ENCODE data around the gene MOK. TPM values are rescaled to one million over a fixed set of nuclear protein-coding genes. Genes with fewer than 3 reads are reported as not detected.

The MOK gene
- total and polyA plus RNA-seq, 4 donors = 19.5 to 57.5 (median 44.6) TPM

GRCh38 chr14:102206918-102207317 lies 98.0 kb downstream of the MOK start:
- H3K27ac ChIP-seq (ENCODE audit: low read depth, low read length) = no peak overlapping the region
- 33% methylated on average over 8 of the region's 8 CpGs for WGBS (ENCODE audit: insufficient coverage)
- no peak overlapping the region for H3K4me3 ChIP-seq (ENCODE audit: low read depth, low read length)
- peaks cover 54% of the 10 kb centered on the region for H3K36me3 ChIP-seq (ENCODE audit: control insufficient read depth, insufficient read depth, low read length)
- H3K27me3 ChIP-seq (ENCODE audit: control insufficient read depth, insufficient read depth, low read length) = no peaks in the 10 kb centered on the region
- H3K4me1 ChIP-seq (ENCODE audit: control insufficient read depth, insufficient read depth, low read length) = peaks cover 23% of the 10 kb centered on the region
- DNase-seq (ENCODE audit: low read depth in 4 of 6, low spot score in 6 of 6) = peak in 1 of 6 donors; percentile 67
- no peaks in the 10 kb centered on the region for H3K9me3 ChIP-seq (ENCODE audit: control insufficient read depth, insufficient read depth, low read length)

DNA sequence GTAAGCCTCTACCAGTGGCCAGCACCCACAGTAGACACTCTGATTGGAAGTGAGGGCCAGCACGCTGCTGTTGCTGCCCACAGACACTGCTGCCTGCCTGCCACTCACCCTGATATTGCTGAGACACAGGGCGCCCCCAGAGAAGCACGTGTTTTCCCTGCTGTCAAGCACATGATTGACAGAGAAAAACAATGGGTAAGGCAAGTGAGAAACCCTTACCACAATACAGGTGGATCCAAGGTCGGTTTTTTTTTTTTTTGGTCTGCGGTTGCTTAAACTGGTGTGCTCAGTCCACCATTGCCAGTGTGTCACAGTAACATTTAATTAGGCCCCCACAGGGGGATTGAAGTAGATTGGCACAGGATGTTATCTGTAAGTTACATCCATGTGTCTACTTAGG lies 99.4 kb downstream of the MOK start:
- Histone ChIP-seq H3K4me1 (ENCODE audit: control insufficient read depth, insufficient read depth, low read length) (peaks cover 26% of the 10 kb centered on the region), H3K4me3 (ENCODE audit: low read depth, low read length) (no peak overlapping the region), H3K36me3 (ENCODE audit: control insufficient read depth, insufficient read depth, low read length) (peaks cover 52% of the 10 kb centered on the region), H3K27me3 (ENCODE audit: control insufficient read depth, insufficient read depth, low read length) (no peaks in the 10 kb centered on the region), H3K9me3 (ENCODE audit: control insufficient read depth, insufficient read depth, low read length) (no peaks in the 10 kb centered on the region), H3K27ac (ENCODE audit: low read depth, low read length) (no peak overlapping the region)
- DNase-seq (ENCODE audit: low read depth in 4 of 6, low spot score in 6 of 6) = no peak
- 100% methylated on average over 1 of the region's 5 CpGs for WGBS (ENCODE audit: insufficient coverage)

- H3K4me1 ChIP-seq (ENCODE audit: control insufficient read depth, insufficient read depth, low read length) = peaks cover 18% of the 10 kb centered on the region
- no peak overlapping the region for H3K27ac ChIP-seq (ENCODE audit: low read depth, low read length)
- DNase-seq (ENCODE audit: low read depth in 4 of 6, low spot score in 6 of 6) = no peak
- peaks cover 43% of the 10 kb centered on the region for H3K36me3 ChIP-seq (ENCODE audit: control insufficient read depth, insufficient read depth, low read length)
- 83% methylated on average over 6 of the region's 6 CpGs for WGBS (ENCODE audit: insufficient coverage)
- H3K4me3 ChIP-seq (ENCODE audit: low read depth, low read length) = no peak overlapping the region
- H3K27me3 ChIP-seq (ENCODE audit: control insufficient read depth, insufficient read depth, low read length) = no peaks in the 10 kb centered on the region
- no peaks in the 10 kb centered on the region for H3K9me3 ChIP-seq (ENCODE audit: control insufficient read depth, insufficient read depth, low read length)
These were observed 101.6 kb downstream of the MOK start for GRCh38 chr14:102203382-102203781.

DNA sequence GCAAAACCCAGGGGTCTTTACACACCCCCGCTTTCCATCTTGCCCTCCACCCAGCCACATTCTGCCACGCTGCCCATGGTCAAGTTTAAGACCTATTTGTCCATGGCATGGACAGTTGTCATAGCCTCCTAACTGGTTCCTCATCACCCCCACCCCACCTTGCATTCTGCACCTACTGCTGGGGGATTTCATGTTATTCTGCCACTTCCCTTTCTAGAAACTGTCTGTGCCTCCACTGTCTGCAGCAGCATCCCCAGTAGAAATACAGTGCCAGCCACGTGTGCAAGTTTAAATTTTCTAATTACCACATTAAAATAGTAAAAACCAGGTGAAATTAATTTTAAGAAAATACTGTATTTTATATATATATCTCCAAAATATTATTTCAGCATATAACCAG lies 102.0 kb downstream of the MOK start:
- Histone ChIP-seq H3K27ac (ENCODE audit: low read depth, low read length) (no peak overlapping the region), H3K4me3 (ENCODE audit: low read depth, low read length) (no peak overlapping the region), H3K4me1 (ENCODE audit: control insufficient read depth, insufficient read depth, low read length) (peaks cover 18% of the 10 kb centered on the region), H3K27me3 (ENCODE audit: control insufficient read depth, insufficient read depth, low read length) (no peaks in the 10 kb centered on the region), H3K36me3 (ENCODE audit: control insufficient read depth, insufficient read depth, low read length) (peaks cover 40% of the 10 kb centered on the region), H3K9me3 (ENCODE audit: control insufficient read depth, insufficient read depth, low read length) (no peaks in the 10 kb centered on the region)
- no peak for DNase-seq (ENCODE audit: low read depth in 4 of 6, low spot score in 6 of 6)
- 100% methylated on average over 2 of the region's 3 CpGs for WGBS (ENCODE audit: insufficient coverage)

GRCh38 chr14:102201776-102202175 lies 103.2 kb downstream of the MOK start:
- Histone ChIP-seq H3K4me1 (ENCODE audit: control insufficient read depth, insufficient read depth, low read length) (peaks cover 11% of the 10 kb centered on the region), H3K27ac (ENCODE audit: low read depth, low read length) (no peak overlapping the region), H3K36me3 (ENCODE audit: control insufficient read depth, insufficient read depth, low read length) (peaks cover 41% of the 10 kb centered on the region)

GRCh38 chr14:102201353-102201738 lies 103.6 kb downstream of the MOK start:
- no peak overlapping the region for H3K4me3 ChIP-seq (ENCODE audit: low read depth, low read length)
- 88% methylated on average over 9 of the region's 9 CpGs for WGBS (ENCODE audit: insufficient coverage)
- peaks cover 41% of the 10 kb centered on the region for H3K36me3 ChIP-seq (ENCODE audit: control insufficient read depth, insufficient read depth, low read length)
- no peak overlapping the region for H3K27ac ChIP-seq (ENCODE audit: low read depth, low read length)
- H3K4me1 ChIP-seq (ENCODE audit: control insufficient read depth, insufficient read depth, low read length) = peaks cover 10% of the 10 kb centered on the region
- no peaks in the 10 kb centered on the region for H3K27me3 ChIP-seq (ENCODE audit: control insufficient read depth, insufficient read depth, low read length)
- no peaks in the 10 kb centered on the region for H3K9me3 ChIP-seq (ENCODE audit: control insufficient read depth, insufficient read depth, low read length)
- no peak for DNase-seq (ENCODE audit: low read depth in 4 of 6, low spot score in 6 of 6)

More at GRCh38 chr14:102201776-102202175, 103.2 kb downstream of the MOK start:
- DNase-seq (ENCODE audit: low read depth in 4 of 6, low spot score in 6 of 6) = no peak
- no peak overlapping the region for H3K4me3 ChIP-seq (ENCODE audit: low read depth, low read length)
- no peaks in the 10 kb centered on the region for H3K9me3 ChIP-seq (ENCODE audit: control insufficient read depth, insufficient read depth, low read length)
- WGBS (ENCODE audit: insufficient coverage) = 80% methylated on average over 4 of the region's 4 CpGs
- no peaks in the 10 kb centered on the region for H3K27me3 ChIP-seq (ENCODE audit: control insufficient read depth, insufficient read depth, low read length)

DNA sequence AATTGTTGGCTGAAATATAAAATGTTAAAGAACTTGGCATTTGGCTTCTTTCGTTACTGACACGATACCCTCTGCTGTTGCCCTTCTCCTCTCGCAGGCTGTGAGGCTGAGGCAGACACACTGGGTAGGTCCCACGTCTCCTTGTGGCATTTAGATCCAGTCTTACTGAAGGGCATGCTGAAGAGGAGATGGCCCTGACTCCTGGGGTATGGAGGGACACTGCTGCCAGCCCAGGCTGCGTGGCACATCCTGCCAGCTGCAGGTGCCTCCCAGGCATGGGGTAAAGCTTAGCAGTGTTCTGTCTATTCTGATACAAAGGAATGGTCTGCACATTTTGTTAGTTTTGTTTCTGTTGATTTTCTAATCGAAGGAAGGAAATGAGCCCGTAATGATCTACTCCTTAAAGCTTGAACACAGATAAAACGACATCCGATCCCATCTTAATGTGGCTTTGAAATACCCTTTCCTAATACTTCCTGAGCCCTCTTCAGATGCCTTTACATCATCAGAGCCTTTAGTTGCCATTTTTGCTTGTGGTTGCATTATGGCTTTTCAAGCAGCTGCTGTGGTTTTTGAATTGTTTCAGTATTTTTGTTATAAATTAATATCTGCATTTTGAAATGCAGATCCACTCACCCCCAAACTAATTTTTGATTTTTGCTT lies 104.1 kb downstream of the MOK start:
- Histone ChIP-seq H3K4me3 (ENCODE audit: low read depth, low read length) (no peak overlapping the region), H3K4me1 (ENCODE audit: control insufficient read depth, insufficient read depth, low read length) (peaks cover 12% of the 10 kb centered on the region), H3K27me3 (ENCODE audit: control insufficient read depth, insufficient read depth, low read length) (no peaks in the 10 kb centered on the region), H3K36me3 (ENCODE audit: control insufficient read depth, insufficient read depth, low read length) (peaks cover 37% of the 10 kb centered on the region), H3K27ac (ENCODE audit: low read depth, low read length) (no peak overlapping the region), H3K9me3 (ENCODE audit: control insufficient read depth, insufficient read depth, low read length) (no peaks in the 10 kb centered on the region)
- WGBS (ENCODE audit: insufficient coverage) = 86% methylated on average over 7 of the region's 9 CpGs
- DNase-seq (ENCODE audit: low read depth in 4 of 6, low spot score in 6 of 6) = no peak

DNA sequence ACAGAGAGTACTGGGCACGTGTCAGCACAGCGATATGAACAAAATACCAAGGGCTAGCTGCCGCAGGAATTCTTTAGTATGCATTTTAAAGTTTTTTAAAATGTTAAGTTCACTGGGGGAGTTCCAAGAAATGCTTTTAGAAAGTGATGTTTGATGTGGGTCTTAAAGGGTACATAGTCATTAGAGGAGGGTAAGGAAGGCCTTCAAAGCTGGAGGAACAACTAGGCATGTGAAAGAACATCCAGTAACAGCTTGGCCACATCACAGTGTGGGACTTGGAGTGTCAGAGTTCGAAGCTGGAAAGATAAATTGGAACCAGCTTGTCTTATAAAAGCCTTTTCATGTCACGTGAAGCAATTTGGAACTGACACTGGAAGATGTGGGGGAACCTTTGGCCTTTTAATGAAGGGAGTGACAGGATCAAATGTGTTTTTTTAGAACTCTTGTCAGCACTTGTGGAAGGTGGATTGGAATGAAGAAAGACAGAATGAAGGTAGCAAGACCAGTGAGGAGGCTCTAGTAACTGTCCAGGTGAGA lies 107.6 kb downstream of the MOK start:
- H3K36me3 ChIP-seq (ENCODE audit: control insufficient read depth, insufficient read depth, low read length) = peaks cover 17% of the 10 kb centered on the region
- H3K9me3 ChIP-seq (ENCODE audit: control insufficient read depth, insufficient read depth, low read length) = no peaks in the 10 kb centered on the region
- peaks cover 13% of the 10 kb centered on the region for H3K4me1 ChIP-seq (ENCODE audit: control insufficient read depth, insufficient read depth, low read length)
- no peak for DNase-seq (ENCODE audit: low read depth in 4 of 6, low spot score in 6 of 6)
- no peak overlapping the region for H3K4me3 ChIP-seq (ENCODE audit: low read depth, low read length)
- WGBS (ENCODE audit: insufficient coverage) = 66% methylated on average over 5 of the region's 5 CpGs
- H3K27me3 ChIP-seq (ENCODE audit: control insufficient read depth, insufficient read depth, low read length) = no peaks in the 10 kb centered on the region
- H3K27ac ChIP-seq (ENCODE audit: low read depth, low read length) = no peak overlapping the region

DNA sequence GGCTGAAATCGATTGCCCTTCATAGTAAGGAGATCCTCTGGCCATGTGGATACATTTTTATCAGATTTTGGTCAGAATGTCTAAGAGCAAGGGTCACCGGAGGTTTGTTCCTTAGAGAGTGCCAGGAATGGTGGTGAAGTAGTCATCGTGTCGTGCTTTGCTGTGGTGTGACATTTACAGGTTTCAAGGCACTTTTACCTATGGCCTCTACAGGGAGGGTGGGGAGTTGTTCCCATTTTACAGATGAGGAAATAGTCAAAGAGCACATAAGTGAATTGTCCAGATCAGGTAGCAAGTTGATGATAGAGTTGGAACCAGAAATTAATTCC lies 108.1 kb downstream of the MOK start:
- DNase-seq (ENCODE audit: low read depth in 4 of 6, low spot score in 6 of 6) = no peak
- Histone ChIP-seq H3K4me1 (ENCODE audit: control insufficient read depth, insufficient read depth, low read length) (peaks cover 13% of the 10 kb centered on the region), H3K27ac (ENCODE audit: low read depth, low read length) (peak overlapping the region; percentile 30), H3K36me3 (ENCODE audit: control insufficient read depth, insufficient read depth, low read length) (peaks cover 13% of the 10 kb centered on the region), H3K27me3 (ENCODE audit: control insufficient read depth, insufficient read depth, low read length) (no peaks in the 10 kb centered on the region), H3K4me3 (ENCODE audit: low read depth, low read length) (no peak overlapping the region), H3K9me3 (ENCODE audit: control insufficient read depth, insufficient read depth, low read length) (no peaks in the 10 kb centered on the region)
- 87% methylated on average over 4 of the region's 4 CpGs for WGBS (ENCODE audit: insufficient coverage)

Data from spinal cord (tissue), 10 donors.